ENCODE measurements around the gene HOXD4.

DNA sequence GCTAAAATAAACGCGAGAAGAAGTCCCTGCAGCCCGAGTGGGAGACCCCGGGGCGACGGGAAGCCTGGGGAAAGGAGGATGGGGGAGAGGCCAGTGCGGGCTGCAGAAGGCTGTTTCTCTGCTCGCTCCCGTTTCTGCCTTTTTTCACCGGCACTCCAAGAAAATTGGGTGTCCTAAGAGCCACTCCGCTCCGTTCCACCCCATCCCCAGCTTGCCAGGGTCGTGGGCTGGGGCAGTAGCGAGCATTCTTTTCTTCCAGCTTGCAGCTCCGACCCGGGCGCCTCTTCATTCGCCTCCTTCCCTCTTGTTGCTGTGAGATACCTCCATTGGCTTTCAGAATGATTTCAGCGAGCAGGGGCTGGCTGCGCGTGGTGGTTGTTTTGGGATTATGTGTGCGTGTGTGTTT, 6.8 kb downstream of the HOXD4 start:
- TF ChIP-seq, protein P1, sequence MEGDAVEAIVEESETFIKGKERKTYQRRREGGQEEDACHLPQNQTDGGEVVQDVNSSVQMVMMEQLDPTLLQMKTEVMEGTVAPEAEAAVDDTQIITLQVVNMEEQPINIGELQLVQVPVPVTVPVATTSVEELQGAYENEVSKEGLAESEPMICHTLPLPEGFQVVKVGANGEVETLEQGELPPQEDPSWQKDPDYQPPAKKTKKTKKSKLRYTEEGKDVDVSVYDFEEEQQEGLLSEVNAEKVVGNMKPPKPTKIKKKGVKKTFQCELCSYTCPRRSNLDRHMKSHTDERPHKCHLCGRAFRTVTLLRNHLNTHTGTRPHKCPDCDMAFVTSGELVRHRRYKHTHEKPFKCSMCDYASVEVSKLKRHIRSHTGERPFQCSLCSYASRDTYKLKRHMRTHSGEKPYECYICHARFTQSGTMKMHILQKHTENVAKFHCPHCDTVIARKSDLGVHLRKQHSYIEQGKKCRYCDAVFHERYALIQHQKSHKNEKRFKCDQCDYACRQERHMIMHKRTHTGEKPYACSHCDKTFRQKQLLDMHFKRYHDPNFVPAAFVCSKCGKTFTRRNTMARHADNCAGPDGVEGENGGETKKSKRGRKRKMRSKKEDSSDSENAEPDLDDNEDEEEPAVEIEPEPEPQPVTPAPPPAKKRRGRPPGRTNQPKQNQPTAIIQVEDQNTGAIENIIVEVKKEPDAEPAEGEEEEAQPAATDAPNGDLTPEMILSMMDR (IDR thresholded peaks at IDR 0.05) = no peak
- TF ChIP-seq EP300 (IDR thresholded peaks at IDR 0.05) (no peak), POLR2A (IDR thresholded peaks at IDR 0.05) (no peak)
